WTC11 (cell line): Measurements from ENCODE around the gene SLC38A7.

Experiments used
- CREB1 ChIP-seq: sonication (generic); formaldehyde crosslinking; IDR thresholded peaks from 2 replicates; pipeline ENCODE4 v1.8.0; 2023; ENCODE audit warnings: mild to moderate bottlenecking, missing genetic modification reagents
- ELF4 ChIP-seq: sonication (generic); formaldehyde crosslinking; IDR thresholded peaks from 2 replicates; pipeline ENCODE4 v1.8.1; 2022; ENCODE audit warnings: low read depth, mild to moderate bottlenecking, moderate library complexity, missing genetic modification reagents
- FOXK1 ChIP-seq: sonication (generic); formaldehyde crosslinking; IDR thresholded peaks from 2 replicates; pipeline ENCODE4 v1.8.0; 2022; ENCODE audit warnings: mild to moderate bottlenecking, moderate library complexity, missing genetic modification reagents
- FOXP1 ChIP-seq: sonication (generic); formaldehyde crosslinking; IDR thresholded peaks from 2 replicates; pipeline ENCODE4 v1.8.0; 2022; ENCODE audit warnings: missing genetic modification reagents, mild to moderate bottlenecking, moderate library complexity, borderline replicate concordance
- GABPB1 ChIP-seq: sonication (generic); formaldehyde crosslinking; IDR thresholded peaks from 2 replicates; pipeline ENCODE4 v1.8.1; 2023; ENCODE audit warnings: mild to moderate bottlenecking, missing genetic modification reagents
- GTF2I ChIP-seq: fragments of 250-450 bp; sonication (Bioruptor Pico); conservative IDR thresholded peaks from 2 replicates; pipeline ENCODE4 v1.4.0; 2021; ENCODE audit warnings: mild to moderate bottlenecking
- SP1 ChIP-seq: sonication (generic); formaldehyde crosslinking; conservative IDR thresholded peaks from 2 replicates; pipeline ENCODE4 v1.8.1; 2022; ENCODE audit warnings: missing genetic modification reagents
- ZNF121 ChIP-seq: sonication (generic); formaldehyde crosslinking; IDR thresholded peaks from 2 replicates; pipeline ENCODE4 v1.8.0; 2023; ENCODE audit warnings: missing genetic modification reagents
- TF ChIP-seq, protein P1 (sequence below): fragments of 200-600 bp; IDR thresholded peaks from 2 replicates; pipeline ENCODE4 v1.8.0; 2022; ENCODE audit warnings: antibody characterized with exemption
- TF ChIP-seq, protein P2 (sequence below): sonication (generic); formaldehyde crosslinking; IDR thresholded peaks from 2 replicates; pipeline ENCODE4 v1.8.1; 2023; ENCODE audit warnings: mild to moderate bottlenecking, missing genetic modification reagents, moderate library complexity
- TF ChIP-seq, protein P3 (sequence below): sonication (generic); formaldehyde crosslinking; IDR thresholded peaks from 2 replicates; pipeline ENCODE4 v1.8.1; 2022; ENCODE audit warnings: missing genetic modification reagents, borderline replicate concordance
- TF ChIP-seq, protein P4 (sequence below): sonication (generic); formaldehyde crosslinking; IDR thresholded peaks from 2 replicates; pipeline ENCODE4 v1.8.0; 2022; ENCODE audit warnings: mild to moderate bottlenecking, missing genetic modification reagents
- TF ChIP-seq, protein P5 (sequence below): sonication (generic); formaldehyde crosslinking; IDR thresholded peaks from 2 replicates; pipeline ENCODE4 v1.8.1; 2023; ENCODE audit warnings: mild to moderate bottlenecking, missing genetic modification reagents, moderate library complexity

DNA sequence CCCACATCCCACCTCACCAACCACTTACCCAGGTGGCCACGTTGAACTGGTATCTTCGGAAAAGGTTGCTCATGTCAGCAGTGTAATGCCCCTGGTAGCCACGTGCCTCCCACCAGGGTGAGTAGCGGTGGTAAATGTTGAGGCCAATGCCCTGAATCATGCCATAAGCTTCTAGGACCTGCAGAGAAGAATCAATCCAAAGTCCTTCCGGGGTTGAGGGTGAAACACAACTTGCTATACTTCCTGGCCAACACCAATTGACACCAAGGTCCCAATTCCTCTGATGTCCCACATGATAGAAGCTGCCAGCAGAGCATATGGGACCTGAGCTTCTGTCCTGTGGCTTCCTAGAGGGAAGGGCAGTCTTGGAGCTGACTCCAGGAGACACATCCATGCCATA lies 43.6 kb downstream of the SLC38A7 start:
- TF ChIP-seq, protein P1, sequence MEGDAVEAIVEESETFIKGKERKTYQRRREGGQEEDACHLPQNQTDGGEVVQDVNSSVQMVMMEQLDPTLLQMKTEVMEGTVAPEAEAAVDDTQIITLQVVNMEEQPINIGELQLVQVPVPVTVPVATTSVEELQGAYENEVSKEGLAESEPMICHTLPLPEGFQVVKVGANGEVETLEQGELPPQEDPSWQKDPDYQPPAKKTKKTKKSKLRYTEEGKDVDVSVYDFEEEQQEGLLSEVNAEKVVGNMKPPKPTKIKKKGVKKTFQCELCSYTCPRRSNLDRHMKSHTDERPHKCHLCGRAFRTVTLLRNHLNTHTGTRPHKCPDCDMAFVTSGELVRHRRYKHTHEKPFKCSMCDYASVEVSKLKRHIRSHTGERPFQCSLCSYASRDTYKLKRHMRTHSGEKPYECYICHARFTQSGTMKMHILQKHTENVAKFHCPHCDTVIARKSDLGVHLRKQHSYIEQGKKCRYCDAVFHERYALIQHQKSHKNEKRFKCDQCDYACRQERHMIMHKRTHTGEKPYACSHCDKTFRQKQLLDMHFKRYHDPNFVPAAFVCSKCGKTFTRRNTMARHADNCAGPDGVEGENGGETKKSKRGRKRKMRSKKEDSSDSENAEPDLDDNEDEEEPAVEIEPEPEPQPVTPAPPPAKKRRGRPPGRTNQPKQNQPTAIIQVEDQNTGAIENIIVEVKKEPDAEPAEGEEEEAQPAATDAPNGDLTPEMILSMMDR = no peak
- TF ChIP-seq CREB1 (CRISPR knock-in tag) (no peak), SP1 (CRISPR knock-in tag) (no peak), GABPB1 (no peak), ELF4 (no peak), ZNF121 (no peak), FOXK1 (CRISPR knock-in tag) (no peak), FOXP1 (CRISPR knock-in tag) (no peak), GTF2I (CRISPR knock-in tag) (no peak)
- TF ChIP-seq, protein P2, sequence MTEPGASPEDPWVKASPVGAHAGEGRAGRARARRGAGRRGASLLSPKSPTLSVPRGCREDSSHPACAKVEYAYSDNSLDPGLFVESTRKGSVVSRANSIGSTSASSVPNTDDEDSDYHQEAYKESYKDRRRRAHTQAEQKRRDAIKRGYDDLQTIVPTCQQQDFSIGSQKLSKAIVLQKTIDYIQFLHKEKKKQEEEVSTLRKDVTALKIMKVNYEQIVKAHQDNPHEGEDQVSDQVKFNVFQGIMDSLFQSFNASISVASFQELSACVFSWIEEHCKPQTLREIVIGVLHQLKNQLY = no peak
- TF ChIP-seq, protein P3, sequence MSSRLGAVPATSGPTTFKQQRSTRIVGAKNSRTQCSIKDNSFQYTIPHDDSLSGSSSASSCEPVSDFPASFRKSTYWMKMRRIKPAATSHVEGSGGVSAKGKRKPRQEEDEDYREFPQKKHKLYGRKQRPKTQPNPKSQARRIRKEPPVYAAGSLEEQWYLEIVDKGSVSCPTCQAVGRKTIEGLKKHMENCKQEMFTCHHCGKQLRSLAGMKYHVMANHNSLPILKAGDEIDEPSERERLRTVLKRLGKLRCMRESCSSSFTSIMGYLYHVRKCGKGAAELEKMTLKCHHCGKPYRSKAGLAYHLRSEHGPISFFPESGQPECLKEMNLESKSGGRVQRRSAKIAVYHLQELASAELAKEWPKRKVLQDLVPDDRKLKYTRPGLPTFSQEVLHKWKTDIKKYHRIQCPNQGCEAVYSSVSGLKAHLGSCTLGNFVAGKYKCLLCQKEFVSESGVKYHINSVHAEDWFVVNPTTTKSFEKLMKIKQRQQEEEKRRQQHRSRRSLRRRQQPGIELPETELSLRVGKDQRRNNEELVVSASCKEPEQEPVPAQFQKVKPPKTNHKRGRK (CRISPR knock-in tag) = no peak
- TF ChIP-seq, protein P4, sequence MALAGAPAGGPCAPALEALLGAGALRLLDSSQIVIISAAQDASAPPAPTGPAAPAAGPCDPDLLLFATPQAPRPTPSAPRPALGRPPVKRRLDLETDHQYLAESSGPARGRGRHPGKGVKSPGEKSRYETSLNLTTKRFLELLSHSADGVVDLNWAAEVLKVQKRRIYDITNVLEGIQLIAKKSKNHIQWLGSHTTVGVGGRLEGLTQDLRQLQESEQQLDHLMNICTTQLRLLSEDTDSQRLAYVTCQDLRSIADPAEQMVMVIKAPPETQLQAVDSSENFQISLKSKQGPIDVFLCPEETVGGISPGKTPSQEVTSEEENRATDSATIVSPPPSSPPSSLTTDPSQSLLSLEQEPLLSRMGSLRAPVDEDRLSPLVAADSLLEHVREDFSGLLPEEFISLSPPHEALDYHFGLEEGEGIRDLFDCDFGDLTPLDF (CRISPR knock-in tag) = no peak
- TF ChIP-seq, protein P5, sequence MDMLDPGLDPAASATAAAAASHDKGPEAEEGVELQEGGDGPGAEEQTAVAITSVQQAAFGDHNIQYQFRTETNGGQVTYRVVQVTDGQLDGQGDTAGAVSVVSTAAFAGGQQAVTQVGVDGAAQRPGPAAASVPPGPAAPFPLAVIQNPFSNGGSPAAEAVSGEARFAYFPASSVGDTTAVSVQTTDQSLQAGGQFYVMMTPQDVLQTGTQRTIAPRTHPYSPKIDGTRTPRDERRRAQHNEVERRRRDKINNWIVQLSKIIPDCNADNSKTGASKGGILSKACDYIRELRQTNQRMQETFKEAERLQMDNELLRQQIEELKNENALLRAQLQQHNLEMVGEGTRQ (CRISPR knock-in tag) = no peak
